Smooth muscle cell (in vitro differentiated cells): Measurements from ENCODE around the gene FGF22. TPM values are rescaled to one million over a fixed set of nuclear protein-coding genes. Genes with fewer than 3 reads are reported as not detected.

Source experiments
- DNase-seq: peaks from one replicate; lab custom pipeline; 2025; ENCODE audit not compliant: unreplicated experiment; lab: John Stamatoyannopoulos, UW
- H2AFZ ChIP-seq: fragments of 200-600 bp; sonication (generic); 2 replicates; pipeline ENCODE4 v1.6.0; 2016; ENCODE audit warnings: antibody characterized with exemption, low read depth, mild to moderate bottlenecking
- H3F3A ChIP-seq: fragments of 200-600 bp; sonication (generic); 2 replicates; pipeline ENCODE4 v1.6.0; 2017; ENCODE audit warnings: antibody characterized with exemption, low read depth
- H3K27ac ChIP-seq: fragments of 200-600 bp; sonication (generic); 2 replicates; pipeline ENCODE4 v1.5.1; 2016; ENCODE audit warnings: low read depth, mild to moderate bottlenecking
- H3K27me3 ChIP-seq: fragments of 200-600 bp; sonication (generic); 2 replicates; pipeline ENCODE4 v1.6.1; 2016; ENCODE audit warnings: low read depth, mild to moderate bottlenecking
- H3K36me3 ChIP-seq: fragments of 200-600 bp; sonication (generic); 2 replicates; pipeline ENCODE4 v1.5.1; 2016; ENCODE audit warnings: low read depth
- H3K4me1 ChIP-seq: fragments of 200-600 bp; sonication (generic); 2 replicates; pipeline ENCODE4 v1.5.1; 2016; ENCODE audit warnings: low read depth
- H3K4me2 ChIP-seq: fragments of 200-600 bp; sonication (generic); 2 replicates; pipeline ENCODE4 v1.6.0; 2016; ENCODE audit warnings: mild to moderate bottlenecking
- H3K4me3 ChIP-seq: fragments of 200-600 bp; sonication (generic); 2 replicates; pipeline ENCODE4 v1.5.1; 2016; ENCODE audit warnings: mild to moderate bottlenecking
- H3K79me2 ChIP-seq: fragments of 200-600 bp; sonication (generic); 2 replicates; pipeline ENCODE4 v1.6.0; 2016; ENCODE audit warnings: low read depth, mild to moderate bottlenecking
- H3K9ac ChIP-seq: fragments of 200-600 bp; sonication (generic); 2 replicates; pipeline ENCODE4 v1.6.0; 2016; ENCODE audit warnings: low read depth
- H3K9me3 ChIP-seq: fragments of 200-600 bp; sonication (generic); replicated peaks from 2 replicates; pipeline ENCODE4 v1.5.1; 2016; ENCODE audit warnings: low read depth
- H4K20me1 ChIP-seq: fragments of 200-600 bp; sonication (generic); 2 replicates; pipeline ENCODE4 v1.6.0; 2016; ENCODE audit warnings: low read depth
- CTCF ChIP-seq: fragments of 200-600 bp; sonication (generic); IDR thresholded peaks from 2 replicates; pipeline ENCODE4 v1.5.1; 2017; ENCODE audit warnings: borderline replicate concordance, mild to moderate bottlenecking, antibody characterized with exemption; ENCODE audit not compliant: insufficient read depth, poor library complexity, severe bottlenecking
- WGBS: methylation state at CpG from one replicate; pipeline ENCODE4 v1.1.7; 2016; ENCODE audit warnings: low lambda C conversion rate; 5-methylcytosine and 5-hydroxymethylcytosine counted together
- polyA plus RNA-seq: library from polyadenylated mRNA; unstranded; fragments of >200 nt; fragmentation: Nextera tagmentation; extraction: Ambion mirVana; gene quantifications from 2 replicates; pipeline ENCODE4 v1.2.1, GENCODE V29; 2016
- total RNA-seq: library from RNA; depleted of rRNA; stranded (reverse); fragments of >200 nt; gene quantifications from 2 replicates; pipeline ENCODE4 v1.2.3, GENCODE V29; 2014

FGF22 gene
- total and polyA plus RNA-seq, 2 experiments from 2014 or later: 0.18 TPM; not detected in 1

GRCh38 chr19:650121-650520, 10.4 kb downstream of the FGF22 start:
- Histone ChIP-seq H3K4me2 (no peak overlapping the region), H3F3A (no peaks in the 10 kb centered on the region), H3K36me3 (no peaks in the 10 kb centered on the region), H3K27ac (no peak overlapping the region), H3K4me1 (no peaks in the 10 kb centered on the region), H3K27me3 (no peaks in the 10 kb centered on the region), H3K4me3 (no peak overlapping the region), H3K79me2 (peaks cover 44% of the 10 kb centered on the region), H3K9ac (no peak overlapping the region), H2AFZ (no peak overlapping the region), H3K9me3 (no peaks in the 10 kb centered on the region), H4K20me1 (peaks cover 68% of the 10 kb centered on the region)
- DNase-seq: no peak
- WGBS: 97% methylated on average over 11 of the region's 11 CpGs
- no peak for TF ChIP-seq CTCF

- no peak overlapping the region for H3K9ac ChIP-seq
- no peak overlapping the region for H2AFZ ChIP-seq
- H4K20me1 ChIP-seq: peaks cover 79% of the 10 kb centered on the region
- no peaks in the 10 kb centered on the region for H3K9me3 ChIP-seq
- H3K4me2 ChIP-seq: no peak overlapping the region
- peaks cover 56% of the 10 kb centered on the region for H3K79me2 ChIP-seq
- H3K36me3 ChIP-seq: no peaks in the 10 kb centered on the region
- no peak for DNase-seq
- H3K4me1 ChIP-seq: no peaks in the 10 kb centered on the region
- H3K27me3 ChIP-seq: no peaks in the 10 kb centered on the region
- TF ChIP-seq CTCF: no peak
- H3K4me3 ChIP-seq: no peak overlapping the region
- H3F3A ChIP-seq: no peaks in the 10 kb centered on the region
- no peak overlapping the region for H3K27ac ChIP-seq
- 97% methylated on average over 58 of the region's 58 CpGs for WGBS
Observed at GRCh38 chr19:651114-651818, 11.6 kb downstream of the FGF22 start.

GRCh38 chr19:651991-652390, 12.3 kb downstream of the FGF22 start:
- Histone ChIP-seq H2AFZ (no peak overlapping the region), H3K4me1 (no peaks in the 10 kb centered on the region), H4K20me1 (peaks cover 87% of the 10 kb centered on the region), H3F3A (no peaks in the 10 kb centered on the region), H3K9ac (no peak overlapping the region), H3K9me3 (no peaks in the 10 kb centered on the region), H3K27ac (no peak overlapping the region), H3K4me3 (no peak overlapping the region), H3K27me3 (no peaks in the 10 kb centered on the region), H3K36me3 (no peaks in the 10 kb centered on the region), H3K79me2 (peaks cover 63% of the 10 kb centered on the region), H3K4me2 (no peak overlapping the region)
- no peak for DNase-seq
- WGBS: 89% methylated on average over 21 of the region's 24 CpGs
- no peak for TF ChIP-seq CTCF
